IPS DF 19.7 (cell line): ENCODE measurements around the gene ADAMTSL2.

Source experiments
- DNase-seq: peaks from one replicate; pipeline ENCODE4 v3.0.0-alpha.2; 2013; ENCODE audit warnings: low read depth, low spot score

Gene ADAMTSL2

GRCh38 chr9:133604856-133605255 lies 70.4 kb downstream of the ADAMTSL2 start:
- no peak for DNase-seq

- DNase-seq = no peak
Observed at GRCh38 chr9:133605446-133605845, 70.9 kb downstream of the ADAMTSL2 start.

DNA sequence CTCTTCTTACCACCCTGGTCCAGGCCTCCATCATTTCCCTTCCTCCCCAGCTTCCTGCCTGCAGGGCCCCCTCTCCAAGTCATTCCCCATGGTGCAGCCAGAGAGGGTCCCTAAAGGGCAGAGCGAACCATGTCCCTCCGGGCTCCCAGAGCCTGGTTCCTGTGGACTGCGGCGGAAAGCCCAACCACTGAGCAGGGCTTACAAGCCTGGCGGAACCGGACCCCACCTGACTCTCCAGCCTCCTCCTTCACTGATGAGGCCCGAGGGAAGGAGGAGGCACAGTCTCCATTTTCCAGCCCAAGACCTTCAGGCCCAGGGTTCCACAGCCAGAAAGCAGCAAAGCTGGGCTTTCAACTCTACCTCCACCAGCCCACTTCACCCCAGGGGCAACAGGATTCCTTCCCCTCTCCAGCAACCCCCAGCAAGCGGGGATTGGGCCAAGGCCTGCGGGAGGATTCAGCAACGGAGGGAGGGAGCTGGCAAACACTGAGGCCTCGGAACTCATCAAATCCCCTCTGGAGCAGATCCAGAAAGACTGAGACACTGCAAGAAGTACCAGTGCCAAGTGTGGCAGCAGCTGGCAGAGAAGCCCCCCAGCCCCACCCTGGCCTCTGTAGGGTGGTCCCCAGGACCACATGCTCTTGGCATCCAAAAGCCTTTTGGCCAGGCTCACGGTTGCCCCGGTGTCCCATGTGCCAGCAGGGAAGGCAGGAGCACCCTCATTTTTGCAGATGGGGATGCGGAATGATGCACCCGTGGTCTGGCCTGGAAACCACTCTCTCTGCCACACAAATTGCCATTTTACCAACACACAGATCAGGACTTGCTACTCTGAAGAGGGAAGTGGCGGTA lies 71.6 kb downstream of the ADAMTSL2 start:
- DNase-seq = no peak

DNA sequence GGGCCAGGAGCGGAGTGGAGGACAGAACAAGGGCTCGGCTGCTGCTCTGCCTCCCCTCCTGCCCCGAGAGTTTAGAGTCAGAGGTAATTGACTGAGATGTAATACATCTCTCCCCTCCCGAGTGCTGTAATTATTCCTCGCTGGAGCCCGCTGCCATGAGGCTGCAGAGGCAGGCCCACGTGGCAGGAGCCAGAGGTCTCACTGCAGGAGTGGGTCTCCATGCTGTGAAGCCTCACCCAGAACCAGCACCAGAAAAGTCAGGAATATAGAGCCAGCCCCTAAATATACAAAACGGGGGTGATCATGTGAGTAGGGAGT lies 72.2 kb downstream of the ADAMTSL2 start:
- DNase-seq = no peak

GRCh38 chr9:133607381-133607780 lies 72.9 kb downstream of the ADAMTSL2 start:
- no peak for DNase-seq

DNA sequence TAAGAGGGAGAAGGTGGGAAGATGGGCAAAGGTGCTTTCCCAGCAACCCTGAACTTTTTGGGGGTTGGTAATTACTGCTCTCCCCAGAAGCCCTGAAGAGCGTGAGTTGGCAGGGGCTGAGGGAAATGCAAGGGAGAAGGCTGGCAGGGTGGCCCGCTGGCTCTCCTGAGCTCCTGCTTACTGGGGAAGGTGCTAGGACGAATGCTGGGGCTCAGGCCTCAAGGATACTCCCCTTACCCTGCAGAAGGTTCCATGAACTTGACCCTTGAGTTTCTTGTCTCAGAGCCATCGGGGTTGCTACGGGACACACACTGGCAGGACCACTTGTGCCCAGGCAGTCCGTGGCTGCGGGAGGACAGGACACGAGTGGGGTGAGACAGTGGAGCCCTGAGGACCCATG lies 73.5 kb downstream of the ADAMTSL2 start:
- DNase-seq = no peak

DNA sequence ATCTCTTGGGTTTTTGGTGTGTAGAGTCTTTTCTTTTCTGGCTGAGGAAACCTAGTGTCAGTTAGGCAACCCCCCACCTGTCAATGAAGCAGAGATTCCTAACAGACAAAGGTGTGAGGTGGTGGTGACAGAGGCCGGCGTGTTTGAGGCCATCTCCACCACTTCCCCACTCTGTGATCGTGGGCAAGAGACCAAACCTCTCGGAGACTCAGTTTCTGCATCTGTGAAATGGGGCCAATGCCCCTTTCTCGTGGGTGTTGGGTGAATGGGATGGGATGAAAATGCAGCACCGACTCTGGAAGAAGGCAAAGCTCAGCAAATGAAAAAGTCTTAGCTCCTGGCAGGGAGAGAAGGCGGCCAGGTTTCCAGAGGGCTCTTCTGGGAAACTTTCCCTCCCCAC lies 73.9 kb downstream of the ADAMTSL2 start:
- DNase-seq = no peak

- no peak for DNase-seq
Observed at GRCh38 chr9:133608889-133609288, 74.4 kb downstream of the ADAMTSL2 start.

- no peak for DNase-seq
Observed at GRCh38 chr9:133609311-133610098, 75.0 kb downstream of the ADAMTSL2 start, which contains the start of gene FAM163B. Gene FAM163B, minus strand, starts transcription at chr9:133609389. Its CDS starts 29,166 bp downstream, at chr9:133580223.

DNA sequence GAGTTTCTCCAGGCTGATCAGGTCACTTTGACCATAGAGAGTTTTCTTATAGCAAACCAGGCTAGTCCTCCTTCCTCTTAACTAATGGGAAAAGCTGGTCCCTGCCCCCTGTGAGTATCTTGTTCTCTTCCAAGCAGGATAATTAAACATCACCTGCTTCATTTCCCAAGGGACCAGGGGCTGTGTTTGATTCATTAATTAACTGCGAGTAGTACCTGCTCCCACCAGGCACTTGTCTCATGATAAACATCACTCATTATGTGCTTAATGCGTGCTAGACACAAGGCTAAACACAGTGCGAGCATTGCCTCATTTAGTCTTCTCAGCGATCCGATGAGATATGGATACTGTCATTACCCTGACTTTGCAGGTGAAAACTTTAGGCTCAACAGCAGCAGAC lies 76.3 kb downstream of the ADAMTSL2 start:
- no peak for DNase-seq

DNA sequence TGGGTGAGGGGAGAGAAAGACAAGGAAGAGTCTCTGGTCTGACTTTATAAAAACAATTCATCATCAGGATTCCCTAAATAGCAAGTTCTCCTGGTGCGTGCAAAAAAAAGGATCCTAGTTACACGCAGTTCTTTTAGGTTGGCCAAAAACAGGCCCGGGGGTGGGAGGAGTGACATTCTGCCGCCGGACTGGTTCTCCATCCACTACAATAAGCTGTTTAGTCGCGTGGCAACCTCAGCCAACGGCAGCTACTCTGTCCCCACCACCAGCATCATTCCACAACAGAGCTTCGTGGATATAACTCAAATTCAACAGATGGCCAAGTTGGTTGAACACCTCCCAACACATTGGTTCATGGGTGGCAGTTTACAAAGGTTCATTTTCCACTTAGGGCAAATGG lies 77.5 kb downstream of the ADAMTSL2 start:
- DNase-seq = no peak

DNA sequence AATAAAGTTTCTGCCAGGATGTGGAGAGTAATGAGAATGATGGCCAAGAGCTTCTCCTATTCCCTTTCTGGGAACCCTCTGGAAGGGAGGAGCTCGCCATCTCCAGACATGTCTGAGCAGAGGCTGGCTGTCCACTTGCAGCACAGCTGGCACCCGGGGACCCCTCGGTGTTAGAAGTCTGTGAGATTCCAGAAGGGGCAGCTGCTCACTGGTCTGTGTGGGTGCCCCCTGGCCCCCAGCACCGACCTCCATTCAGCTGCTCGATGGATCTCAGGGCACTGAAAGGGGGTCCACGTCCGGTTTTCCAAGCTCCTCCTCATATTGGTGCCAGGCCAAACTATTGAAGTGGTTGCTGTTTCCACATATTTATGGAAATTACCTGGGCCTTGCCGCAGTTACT lies 78.3 kb downstream of the ADAMTSL2 start:
- no peak for DNase-seq

GRCh38 chr9:133613432-133613831 lies 78.9 kb downstream of the ADAMTSL2 start:
- no peak for DNase-seq

DNA sequence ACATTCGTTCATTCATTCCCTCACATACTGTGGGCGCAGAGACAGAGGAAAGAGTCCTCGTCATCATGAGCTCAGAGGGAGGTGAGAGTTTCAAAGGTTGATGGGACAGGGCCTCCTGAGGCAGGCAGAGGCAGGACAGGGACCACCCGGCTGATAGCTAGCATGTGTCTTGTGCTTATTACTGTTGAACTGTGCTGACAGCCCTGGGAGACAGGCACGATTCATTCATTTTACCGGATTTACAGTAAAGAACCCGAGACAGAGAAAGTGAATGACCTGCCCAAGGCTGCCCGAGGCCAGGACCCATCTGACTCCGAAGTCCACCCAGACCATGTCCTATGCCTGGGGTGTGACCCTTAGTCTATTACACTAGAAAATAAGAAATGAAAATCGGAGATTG lies 79.6 kb downstream of the ADAMTSL2 start:
- no peak for DNase-seq

DNA sequence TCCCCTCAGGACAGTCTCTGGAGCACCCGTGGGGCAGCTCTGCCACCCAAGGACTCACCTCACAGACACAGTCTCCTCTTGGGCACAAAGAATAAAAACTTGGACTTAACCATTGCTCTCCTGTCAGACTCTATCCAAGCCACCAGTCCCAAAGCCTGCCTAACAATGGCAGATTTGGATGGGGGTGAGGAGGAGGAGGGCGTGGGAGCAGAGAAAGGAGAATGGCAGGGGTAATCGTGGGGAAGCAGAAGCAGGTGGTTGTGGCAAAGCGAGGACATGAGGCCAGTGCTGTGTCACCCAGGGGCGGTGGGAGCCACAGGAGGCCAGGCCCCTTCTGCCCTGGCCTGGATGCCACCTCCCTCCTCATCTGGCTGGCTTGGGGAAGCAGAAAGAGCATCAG lies 80.2 kb downstream of the ADAMTSL2 start:
- no peak for DNase-seq

DNA sequence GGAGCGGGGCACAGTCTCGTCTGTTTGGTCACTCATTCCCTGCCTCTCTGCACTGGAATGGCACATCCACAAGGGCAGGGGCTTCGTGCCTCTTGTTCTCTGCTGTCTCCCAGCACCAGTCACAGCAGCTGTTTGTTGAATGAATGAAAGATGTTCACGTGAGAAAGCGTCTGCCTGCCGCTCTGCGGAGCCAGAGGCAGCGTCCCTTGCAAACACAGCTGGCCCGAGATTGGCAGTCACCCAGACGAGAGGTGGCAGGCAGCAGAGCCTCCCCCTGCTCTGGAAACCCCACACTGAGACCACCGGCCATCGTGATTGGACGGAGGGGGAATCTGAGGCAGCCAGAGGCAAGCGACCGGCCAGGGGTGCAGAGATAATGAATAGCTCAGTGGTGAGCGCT lies 80.7 kb downstream of the ADAMTSL2 start:
- no peak for DNase-seq

- no peak for DNase-seq
Observed at GRCh38 chr9:133615606-133616188, 81.2 kb downstream of the ADAMTSL2 start.

DNA sequence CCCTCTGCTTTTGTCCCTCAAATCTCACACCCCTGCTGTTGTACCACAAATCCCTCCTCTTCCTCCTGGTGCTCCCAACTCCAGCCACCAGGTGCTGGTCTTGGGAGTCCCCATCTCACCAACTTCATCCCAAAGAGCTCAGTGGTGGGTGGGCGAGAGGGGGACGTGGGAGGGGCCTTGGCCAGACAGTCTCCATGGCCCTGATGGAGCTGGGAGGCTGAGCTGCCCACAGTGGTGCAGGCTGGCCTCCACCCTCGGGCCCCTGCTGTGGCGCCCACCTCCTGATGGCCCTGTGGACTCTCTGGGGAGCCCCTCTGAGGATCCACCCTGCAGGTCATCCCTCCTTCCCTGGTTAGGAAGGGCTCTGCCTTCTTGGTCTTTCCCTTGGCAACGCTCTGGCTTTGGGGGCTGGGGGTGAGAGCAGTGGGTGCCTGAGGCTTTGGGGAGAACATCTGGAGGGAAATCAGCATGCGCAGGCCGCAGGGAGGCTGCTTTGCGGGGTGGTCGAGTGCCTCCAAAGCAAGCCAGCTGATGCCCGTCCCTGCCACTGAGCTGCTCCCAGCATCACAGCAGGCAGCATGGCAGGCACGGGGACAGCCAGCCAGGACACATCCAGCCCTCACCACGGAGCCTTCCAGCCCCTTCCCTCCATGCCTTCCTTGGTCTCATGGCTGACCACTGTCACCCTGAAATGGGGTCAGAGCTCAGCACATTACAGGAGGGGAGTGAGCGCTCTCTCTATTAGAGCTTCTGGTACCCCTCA lies 82.3 kb downstream of the ADAMTSL2 start:
- DNase-seq = no peak

DNA sequence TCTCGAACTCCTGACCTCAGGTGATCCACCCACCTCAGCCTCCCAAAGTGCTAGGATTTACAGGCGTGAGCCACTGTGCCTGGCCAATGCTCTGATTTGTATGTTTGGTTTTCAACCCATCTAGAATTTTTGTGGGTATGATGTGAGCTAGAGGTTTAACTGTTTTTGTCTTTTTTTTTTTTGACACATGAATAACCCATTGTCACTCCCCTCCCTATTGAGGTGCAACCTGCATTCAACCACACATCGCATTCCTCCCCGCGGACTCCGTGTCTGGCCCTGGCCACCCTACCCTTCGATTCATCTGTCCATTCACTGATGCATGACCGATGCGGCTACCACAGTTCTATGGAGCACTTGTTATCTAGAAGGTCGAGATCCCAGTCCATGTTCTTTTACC lies 84.2 kb downstream of the ADAMTSL2 start:
- no peak for DNase-seq

GRCh38 chr9:133619791-133620190 lies 85.3 kb downstream of the ADAMTSL2 start:
- DNase-seq = no peak

GRCh38 chr9:133621725-133622267 lies 87.3 kb downstream of the ADAMTSL2 start:
- DNase-seq = no peak

DNA sequence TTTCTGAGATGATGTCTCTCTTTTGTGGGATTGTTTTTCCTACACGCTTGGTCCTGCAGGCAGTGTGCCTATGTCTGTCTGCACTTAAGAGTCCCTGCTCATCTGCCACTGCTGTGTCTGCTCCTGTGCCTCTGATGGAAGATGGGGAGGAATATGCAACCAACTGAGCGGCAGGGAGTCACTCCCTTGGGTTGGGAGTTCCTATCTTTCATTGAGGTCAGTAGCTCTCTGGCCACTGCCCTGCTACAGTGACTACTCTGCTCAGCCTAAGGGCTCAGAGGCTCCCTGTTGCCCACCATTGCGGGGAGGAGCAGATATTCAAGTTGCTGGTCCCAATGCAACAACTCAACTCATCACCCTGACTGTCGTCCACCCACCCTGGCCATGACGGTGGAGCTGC lies 88.1 kb downstream of the ADAMTSL2 start:
- no peak for DNase-seq
